HEK293T (cell line): ENCODE measurements around the gene EFNA3.

ENCODE experiments used
- ARNT ChIP-seq: fragments of 450-650 bp; IDR thresholded peaks from 2 replicates; pipeline ENCODE4 v1.6.1; 2017; ENCODE audit warnings: mild to moderate bottlenecking
- BHLHE40 ChIP-seq: fragments of 450-650 bp; IDR thresholded peaks from 2 replicates; pipeline ENCODE4 v1.6.1; 2016; ENCODE audit warnings: mild to moderate bottlenecking, moderate library complexity, borderline replicate concordance
- ELF4 ChIP-seq: fragments of 450-650 bp; IDR thresholded peaks from 2 replicates; pipeline ENCODE4 v1.6.1; 2017; ENCODE audit warnings: antibody characterized with exemption
- FOXK2 ChIP-seq: fragments of 450-650 bp; IDR thresholded peaks from 2 replicates; pipeline ENCODE4 v1.6.1; 2016; ENCODE audit warnings: mild to moderate bottlenecking
- FOXM1 ChIP-seq: fragments of 450-650 bp; IDR thresholded peaks from 2 replicates; pipeline ENCODE4 v1.6.1; 2017; ENCODE audit warnings: mild to moderate bottlenecking, borderline replicate concordance
- HDGF ChIP-seq: fragments of 450-650 bp; IDR thresholded peaks from 2 replicates; pipeline ENCODE4 v1.6.1; 2017; ENCODE audit warnings: antibody characterized with exemption, borderline replicate concordance
- L3MBTL2 ChIP-seq: fragments of 450-650 bp; conservative IDR thresholded peaks from 2 replicates; pipeline ENCODE4 v1.6.1; 2016; ENCODE audit warnings: mild to moderate bottlenecking
- LEF1 ChIP-seq: fragments of 450-650 bp; IDR thresholded peaks from 2 replicates; pipeline ENCODE4 v1.6.1; 2017; ENCODE audit warnings: mild to moderate bottlenecking, borderline replicate concordance
- PKNOX1 ChIP-seq: fragments of 450-650 bp; IDR thresholded peaks from 2 replicates; pipeline ENCODE4 v1.6.1; 2016
- SP1 ChIP-seq: fragments of 450-650 bp; IDR thresholded peaks from 2 replicates; pipeline ENCODE4 v1.6.1; 2017
- SUZ12 ChIP-seq: fragments of 450-650 bp; IDR thresholded peaks from 2 replicates; pipeline ENCODE4 v1.6.1; 2016; ENCODE audit warnings: mild to moderate bottlenecking
- TARDBP ChIP-seq: fragments of 450-650 bp; IDR thresholded peaks from 2 replicates; pipeline ENCODE4 v1.6.1; 2016
- ZNF384 ChIP-seq: fragments of 450-650 bp; IDR thresholded peaks from 2 replicates; pipeline ENCODE4 v1.6.1; 2016

- TF ChIP-seq ELF4 (no peak), SP1 (no peak), SUZ12 (no peak), TARDBP (no peak), L3MBTL2 (no peak), HDGF (no peak), FOXK2 (no peak), ZNF384 (no peak), LEF1 (no peak), FOXM1 (no peak), ARNT (no peak), PKNOX1 (no peak), BHLHE40 (no peak)
Observed at GRCh38 chr1:155105604-155106011, 27.0 kb downstream of the EFNA3 start.
